IMR-90 (cell line): ENCODE measurements around the gene NNMT. TPM values are rescaled to one million over a fixed set of nuclear protein-coding genes. Genes with fewer than 3 reads are reported as not detected.

Experiments
- ATAC-seq: fragments of 200-7000 bp; cut with Tn5 transposase; 2 replicates; pipeline ENCODE4 v1.9.1; 2020; ENCODE audit warnings: low read depth, mild to moderate bottlenecking, moderate library complexity
- BruUV-seq: library from RNA; stranded (reverse); fragments of 400-500 nt; replicated peaks from 2 replicates; lab custom pipeline; 2021; lab: Mats Ljungman, UMichigan
- CTCF ChIA-PET: fragments of 300-600 bp; formaldehyde crosslinking; extraction: SDS; loops from one replicate; lab custom pipeline; 2021; ENCODE audit warnings: antibody characterized with exemption; lab: Yijun Ruan, JAX
- POLR2A ChIA-PET: fragments of 300-600 bp; sonication (Branson Sonifier 250); formaldehyde crosslinking; loops from one replicate; lab custom pipeline; 2022; ENCODE audit warnings: antibody characterized with exemption; ENCODE audit not compliant: unreplicated experiment; lab: Charles Lee
- DNase-seq: peaks from one replicate; pipeline ENCODE4 v3.0.0; 2013
- H2AFZ ChIP-seq: replicated peaks from 2 replicates; pipeline ENCODE3; 2013; ENCODE audit warnings: low read length, mild to moderate bottlenecking; ENCODE audit not compliant: poor library complexity
- H2AK5ac ChIP-seq: 2 replicates; pipeline ENCODE4 v1.6.1; 2013; ENCODE audit warnings: low read depth, low read length, inconsistent platforms
- H2AK9ac ChIP-seq: replicated peaks from 2 replicates; pipeline ENCODE3; 2013; ENCODE audit warnings: mild to moderate bottlenecking, low read depth, low read length, moderate library complexity; ENCODE audit not compliant: poor library complexity
- H2BK120ac ChIP-seq: 2 replicates; pipeline ENCODE4 v1.6.1; 2013; ENCODE audit warnings: low read depth, low read length, inconsistent platforms
- H2BK15ac ChIP-seq: 3 replicates; pipeline ENCODE4 v1.6.1; 2013; ENCODE audit warnings: low read depth, low read length, inconsistent platforms
- H2BK20ac ChIP-seq: 2 replicates; pipeline ENCODE4 v1.6.1; 2013; ENCODE audit warnings: low read depth, mild to moderate bottlenecking, inconsistent platforms, low read length, moderate library complexity
- H2BK5ac ChIP-seq: 2 replicates; pipeline ENCODE4 v1.6.1; 2013; ENCODE audit warnings: mild to moderate bottlenecking, low read depth, low read length, inconsistent platforms; ENCODE audit not compliant: poor library complexity, severe bottlenecking
- H3K14ac ChIP-seq: replicated peaks from 2 replicates; pipeline ENCODE4 v1.6.1; 2013; ENCODE audit warnings: low read depth, low read length, inconsistent platforms
- H3K18ac ChIP-seq: 2 replicates; pipeline ENCODE4 v1.6.1; 2013; ENCODE audit warnings: low read depth, low read length, control low read depth
- H3K23ac ChIP-seq: 2 replicates; pipeline ENCODE4 v1.6.1; 2013; ENCODE audit warnings: low read depth, low read length, inconsistent platforms
- H3K27ac ChIP-seq: 2 replicates; pipeline ENCODE4 v1.5.1; 2013; ENCODE audit warnings: mild to moderate bottlenecking, control low read depth, low read length; ENCODE audit not compliant: insufficient read depth
- H3K27me3 ChIP-seq: 2 replicates; pipeline ENCODE4 v1.6.1; 2013; ENCODE audit warnings: low read length; ENCODE audit not compliant: control insufficient read depth, insufficient read depth
- H3K36me3 ChIP-seq: 2 replicates; pipeline ENCODE4 v1.6.1; 2013; ENCODE audit warnings: low read length, mixed read lengths; ENCODE audit not compliant: control insufficient read depth, insufficient read depth
- H3K4ac ChIP-seq: 2 replicates; pipeline ENCODE4 v1.6.1; 2013; ENCODE audit warnings: low read depth, low read length, inconsistent platforms
- H3K4me1 ChIP-seq: 2 replicates; pipeline ENCODE4 v1.6.1; 2013; ENCODE audit warnings: low read length, mixed read lengths; ENCODE audit not compliant: control insufficient read depth, insufficient read depth
- H3K4me2 ChIP-seq: 2 replicates; pipeline ENCODE4 v1.6.1; 2013; ENCODE audit warnings: low read depth, mild to moderate bottlenecking, control low read depth, low read length, moderate library complexity
- H3K4me3 ChIP-seq: 2 replicates; pipeline ENCODE4 v1.5.1; 2013; ENCODE audit warnings: low read depth, mild to moderate bottlenecking, control low read depth, low read length, moderate library complexity; ENCODE audit not compliant: insufficient read depth
- H3K56ac ChIP-seq: 2 replicates; pipeline ENCODE4 v1.6.1; 2013; ENCODE audit warnings: low read length, inconsistent platforms; ENCODE audit not compliant: insufficient read depth; ENCODE audit errors: extremely low read depth
- H3K79me1 ChIP-seq, 2 experiments: 2 replicates each; pipeline ENCODE4 v1.6.1; 2013; ENCODE audit warnings: low read length in 2 of 2, inconsistent platforms in 1 of 2, low read depth in 1 of 2
- H3K9ac ChIP-seq: 2 replicates; pipeline ENCODE4 v1.6.1; 2013; ENCODE audit warnings: low read depth, low read length, control low read depth
- H3K9me1 ChIP-seq: 2 replicates; pipeline ENCODE4 v1.6.1; 2013; ENCODE audit warnings: low read length, inconsistent platforms; ENCODE audit not compliant: insufficient read depth
- H3K9me3 ChIP-seq: 2 replicates; pipeline ENCODE4 v1.6.1; 2013; ENCODE audit warnings: low read length; ENCODE audit not compliant: control insufficient read depth, insufficient read depth
- H4K20me1 ChIP-seq: 2 replicates; pipeline ENCODE4 v1.6.1; 2013; ENCODE audit warnings: low read length, inconsistent platforms; ENCODE audit not compliant: insufficient read depth
- H4K5ac ChIP-seq: 2 replicates; pipeline ENCODE4 v1.6.1; 2013; ENCODE audit warnings: mild to moderate bottlenecking, low read depth, low read length, control low read depth
- H4K8ac ChIP-seq, 2 experiments: 2 replicates each; pipeline ENCODE4 v1.6.1; 2013; ENCODE audit warnings: low read depth in 2 of 2, low read length in 2 of 2, control low read depth in 1 of 2, inconsistent platforms in 1 of 2
- H4K91ac ChIP-seq: 2 replicates; pipeline ENCODE4 v1.6.1; 2013; ENCODE audit warnings: low read depth, low read length, inconsistent platforms; ENCODE audit not compliant: insufficient read depth
- BHLHE40 ChIP-seq: fragments of 150-350 bp; IDR thresholded peaks from 2 replicates; pipeline ENCODE4 v1.6.1; 2016; ENCODE audit warnings: mild to moderate bottlenecking, low read depth, low read length
- CEBPB ChIP-seq: IDR thresholded peaks from 2 replicates; pipeline ENCODE4 v1.6.1; 2012; ENCODE audit warnings: low read depth, low read length, improper control_type of control experiment
- FOS ChIP-seq: fragments of 150-350 bp; IDR thresholded peaks from 2 replicates; pipeline ENCODE4 v1.6.1; 2016; ENCODE audit warnings: low read depth, low read length
- MXI1 ChIP-seq: IDR thresholded peaks from 2 replicates; pipeline ENCODE4 v1.6.1; 2012; ENCODE audit warnings: low read depth, mild to moderate bottlenecking, low read length, moderate library complexity, borderline replicate concordance
- SMC3 ChIP-seq: fragments of 150-350 bp; IDR thresholded peaks from 2 replicates; pipeline ENCODE4 v1.6.1; 2016; ENCODE audit warnings: low read depth, mild to moderate bottlenecking, antibody characterized with exemption, low read length, moderate library complexity
- WGBS, 2 experiments: methylation state at CpG; one replicate each; pipeline versions ENCODE4 v1.1.5 to v1.1.7; 2013; ENCODE audit warnings: missing lambda C conversion rate in 2 of 2; ENCODE audit not compliant: insufficient read length in 1 of 2; ENCODE audit errors: extremely low coverage in 2 of 2; 5-methylcytosine and 5-hydroxymethylcytosine counted together
- dilution Hi-C: fragments of 300-500 bp; cut with HindIII; formaldehyde crosslinking; loops from one replicate; pipeline ENCODE4 v1.14.3; 2018; ENCODE audit warnings: low sequenced_read_pairs; ENCODE audit not compliant: unreplicated experiment
- in situ Hi-C: fragments of 300-500 bp; cut with MboI; formaldehyde crosslinking; loops from 3 replicates; pipeline ENCODE4 v1.14.3; 2019; ENCODE audit warnings: low sequenced_read_pairs, inconsistent platforms, mixed read lengths
- intact Hi-C: fragments of 100-400 bp; cut with micrococcal nuclease; formaldehyde crosslinking; loops from 2 replicates; pipeline ENCODE4 v1.10.0; 2022
- polyA plus RNA-seq, 3 experiments: library from polyadenylated mRNA; depleted of rRNA; stranded (reverse); fragments of >200 nt; gene quantifications; 2 replicates each; pipeline ENCODE4 v1.2.3, GENCODE V29; 2012; ENCODE audit warnings: low replicate concordance in 1 of 3
- total RNA-seq: library from RNA; depleted of rRNA; stranded (reverse); fragments of >200 nt; gene quantifications from 2 replicates; pipeline ENCODE4 v1.2.3, GENCODE V29; 2012

NNMT gene
- total and polyA plus RNA-seq, 2 of the 4 experiments (the other 2 are of a cell fraction) = 79.7 to 108 TPM

DNA sequence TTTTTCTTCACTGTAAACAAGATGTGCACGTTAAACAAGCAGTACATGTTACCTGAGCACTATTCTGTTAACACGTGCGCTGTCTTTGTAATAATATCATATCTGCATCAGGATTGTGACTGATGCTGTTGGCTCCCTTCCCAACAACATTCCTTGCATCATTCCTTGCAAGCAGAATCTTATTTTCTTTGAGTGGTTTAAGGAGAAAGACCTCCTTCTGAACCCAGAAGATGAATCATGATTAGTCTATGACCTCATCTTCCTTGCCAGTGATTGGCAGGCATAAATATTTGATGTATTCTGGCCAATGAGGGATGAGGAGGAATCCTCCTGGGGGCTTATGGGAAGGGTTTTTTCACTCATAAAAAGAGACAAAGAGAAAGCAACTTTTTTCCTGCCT is 57.9 kb downstream of the NNMT start:
- Histone ChIP-seq H4K91ac (no peak overlapping the region), H4K20me1 (no peaks in the 10 kb centered on the region), H2AK5ac (no peak overlapping the region), H4K8ac (peak overlapping the region in 1 of 2 experiments; percentile 64; a peak in 1 of 4 replicates), H4K5ac (no peak overlapping the region), H2BK120ac (0 out of 2 replicates have a peak overlapping the region, but pooled peaks have one; percentile 4), H3K79me1 (no peaks in the 10 kb centered on the region), H3K4me2 (no peak overlapping the region; the same call in 1 of the 2 replicates), H2BK5ac (peak overlapping the region; percentile 40), H3K14ac (0 out of 2 replicates have a peak overlapping the region, but pooled peaks have one; percentile 29), H2AK9ac (no peak overlapping the region), H3K23ac (no peak overlapping the region), H3K9me1 (peaks cover 4% of the 10 kb centered on the region; the same call in 1 of the 2 replicates), H3K9me3 (no peaks in the 10 kb centered on the region), H3K18ac (peak overlapping the region; percentile 46; the same call in 1 of the 2 replicates), H3K4me3 (no peak overlapping the region), H3K27ac (no peak overlapping the region), H3K27me3 (no peaks in the 10 kb centered on the region), H3K4ac (no peak overlapping the region), H3K4me1 (peaks cover 4% of the 10 kb centered on the region), H3K56ac (no peak overlapping the region), H2AFZ (no peak overlapping the region), H3K36me3 (no peaks in the 10 kb centered on the region), H3K9ac (no peak overlapping the region), H2BK15ac (no peak overlapping the region), H2BK20ac (no peak overlapping the region)
- in situ Hi-C loops = loop anchor here (5.0 to 10.0 kb wide), 2 partner anchors 43 to 91 kb away; no protein-coding TSS in a partner anchor
- WGBS, 2 experiments = no CpG with 5 or more reads among the region's 3 CpGs
- dilution Hi-C loops = no loop called here
- ChIA-PET POLR2A (no interaction called here), CTCF (no interaction called here)
- DNase-seq = peak; percentile 94
- ATAC-seq = peak; percentile 71
- intact Hi-C loops = no loop called here
- TF ChIP-seq CEBPB (peak; percentile 81), FOS (peak; percentile 64; the same call in 1 of the 2 replicates), MXI1 (no peak), BHLHE40 (peak; percentile 78), SMC3 (no peak)
- no TSS peak for BruUV-seq
